Breast epithelium (tissue), 4 donors: ENCODE measurements around the gene CATSPER3. TPM values are rescaled to one million over a fixed set of nuclear protein-coding genes. Genes with fewer than 3 reads are reported as not detected.
A peak's percentile ranks its signal among the peaks of the same experiment; 100 is the strongest.

Experiments
- DNase-seq, 2 donors: peaks; one replicate each; pipeline ENCODE4 v3.0.0-alpha.2; 2019; ENCODE audit warnings: low spot score in 2 of 2
- H3K27ac ChIP-seq, 2 donors: fragments of 200-600 bp; sonication (generic) in 1 of 2; one replicate each; pipeline ENCODE4 v1.5.1; 2016 to 2019; ENCODE audit warnings: mild to moderate bottlenecking in 1 of 2
- H3K27me3 ChIP-seq, 2 donors: fragments of 200-600 bp; sonication (generic) in 1 of 2; one replicate each; pipeline versions ENCODE4 v1.5.1 to v1.6.0; 2017 to 2019; ENCODE audit warnings: control low read depth in 1 of 2, mild to moderate bottlenecking in 1 of 2
- H3K36me3 ChIP-seq: fragments of 200-600 bp; one replicate; pipeline ENCODE4 v1.5.1; 2019
- H3K4me1 ChIP-seq, 2 donors: fragments of 200-600 bp; sonication (generic); one replicate each; pipeline ENCODE4 v1.5.1; 2016 to 2019; ENCODE audit warnings: control low read depth in 1 of 2
- H3K4me3 ChIP-seq, 3 donors: fragments of 200-600 bp; sonication (generic); 1 replicate in 2 of 3; 2 replicates in 1 of 3; pipeline ENCODE4 v1.5.1; 2016 to 2019; ENCODE audit warnings: mild to moderate bottlenecking in 3 of 3, moderate library complexity in 2 of 3
- H3K9me3 ChIP-seq, 2 donors: fragments of 200-600 bp; sonication (generic) in 1 of 2; one replicate each; pipeline ENCODE4 v1.5.1; 2016 to 2019; ENCODE audit warnings: control low read depth in 1 of 2
- CTCF ChIP-seq, 3 donors: fragments of 450-650 bp; IDR thresholded peaks; one replicate each; pipeline ENCODE4 v1.5.1; 2016 to 2017; ENCODE audit warnings: antibody characterized with exemption in 3 of 3, mild to moderate bottlenecking in 3 of 3, moderate library complexity in 3 of 3
- POLR2A ChIP-seq: fragments of 450-650 bp; IDR thresholded peaks from one replicate; pipeline ENCODE4 v1.6.1; 2016; ENCODE audit warnings: antibody characterized with exemption, mild to moderate bottlenecking, moderate library complexity
- POLR2AphosphoS5 ChIP-seq, 3 donors: sonication (generic); formaldehyde crosslinking; IDR thresholded peaks; one replicate each; pipeline ENCODE4 v1.6.1; 2017; ENCODE audit warnings: antibody characterized with exemption in 3 of 3
- intact Hi-C: fragments of 100-400 bp; cut with DNase I; formaldehyde crosslinking; loops from one replicate; pipeline ENCODE4 v1.15.1; 2023; ENCODE audit warnings: low total_unique reads
- total RNA-seq, 3 donors: library from RNA; depleted of rRNA; stranded (reverse); fragments of >200 nt; gene quantifications; one replicate each; pipeline ENCODE4 v1.1.0, GENCODE V29; 2016

CATSPER3 gene
- total RNA-seq, 3 donors from 2014 or later, result 0.32 to 0.44 TPM; not detected in 1

GRCh38 chr5:134958755-134959154, 9.0 kb upstream of the CATSPER3 start:
- intact Hi-C loops, result loop anchor here (5.0 kb wide), 1 partner anchor 874 kb away; the partner anchor contains the start of gene SLC25A48
- Histone ChIP-seq H3K27ac (no peak overlapping the region), H3K27me3 (no peaks in the 10 kb centered on the region), H3K4me3 (no peak overlapping the region), H3K9me3 (peaks cover 0 to 11% of the 10 kb centered on the region in 2 donors), H3K36me3 (no peaks in the 10 kb centered on the region), H3K4me1 (no peaks in the 10 kb centered on the region)
- TF ChIP-seq POLR2A (no peak), POLR2AphosphoS5 (IDR thresholded peaks at IDR 0.05) (no peak), CTCF (IDR thresholded peaks at IDR 0.05) (no peak)
- DNase-seq, result no peak

GRCh38 chr5:134963098-134963497, 4.6 kb upstream of the CATSPER3 start:
- H3K4me1 ChIP-seq, result no peaks in the 10 kb centered on the region
- TF ChIP-seq CTCF (IDR thresholded peaks at IDR 0.05), result no peak
- no peak for TF ChIP-seq POLR2AphosphoS5 (IDR thresholded peaks at IDR 0.05)
- no peak for TF ChIP-seq POLR2A
- H3K27me3 ChIP-seq, result no peaks in the 10 kb centered on the region
- no peaks in the 10 kb centered on the region for H3K36me3 ChIP-seq
- no peaks in the 10 kb centered on the region for H3K9me3 ChIP-seq
- no peak overlapping the region for H3K4me3 ChIP-seq
- no peak overlapping the region for H3K27ac ChIP-seq
- intact Hi-C loops, result no loop called here
- no peak for DNase-seq

- no peaks in the 10 kb centered on the region for H3K27me3 ChIP-seq
- H3K36me3 ChIP-seq, result no peaks in the 10 kb centered on the region
- H3K9me3 ChIP-seq, result no peaks in the 10 kb centered on the region
- no peak overlapping the region for H3K27ac ChIP-seq
- intact Hi-C loops, result no loop called here
- TF ChIP-seq POLR2A (no peak), CTCF (IDR thresholded peaks at IDR 0.05) (no peak), POLR2AphosphoS5 (IDR thresholded peaks at IDR 0.05) (no peak)
- H3K4me3 ChIP-seq, result no peak overlapping the region
- no peaks in the 10 kb centered on the region for H3K4me1 ChIP-seq
- DNase-seq, result no peak
Measured at GRCh38 chr5:134964359-134965270, 3.1 kb upstream of the CATSPER3 start.

- intact Hi-C loops, result no loop called here
- no peaks in the 10 kb centered on the region for H3K36me3 ChIP-seq
- no peaks in the 10 kb centered on the region for H3K27me3 ChIP-seq
- no peak for DNase-seq
- no peak overlapping the region for H3K27ac ChIP-seq
- H3K9me3 ChIP-seq, result no peaks in the 10 kb centered on the region
- no peak for TF ChIP-seq POLR2A
- no peak for TF ChIP-seq CTCF (IDR thresholded peaks at IDR 0.05)
- TF ChIP-seq POLR2AphosphoS5 (IDR thresholded peaks at IDR 0.05), result no peak
- H3K4me3 ChIP-seq, result no peak overlapping the region
- H3K4me1 ChIP-seq, result no peaks in the 10 kb centered on the region
Measured at GRCh38 chr5:134965271-134965825, 2.4 kb upstream of the CATSPER3 start.

GRCh38 chr5:134968055-134968454, 348 bp downstream of the CATSPER3 start:
- TF ChIP-seq CTCF (IDR thresholded peaks at IDR 0.05) (no peak), POLR2AphosphoS5 (IDR thresholded peaks at IDR 0.05) (no peak), POLR2A (no peak)
- Histone ChIP-seq H3K9me3 (no peaks in the 10 kb centered on the region), H3K4me3 (no peak overlapping the region), H3K4me1 (no peaks in the 10 kb centered on the region), H3K27me3 (no peaks in the 10 kb centered on the region), H3K27ac (peak overlapping the region in 1 of 2 donors; percentile 11), H3K36me3 (no peaks in the 10 kb centered on the region)
- no peak for DNase-seq
- intact Hi-C loops, result no loop called here
